Measurements from ENCODE around the gene TTC39B.

The TTC39B gene

GRCh38 chr9:15176836-15177235 is 130.2 kb downstream of the TTC39B start:
- DNase-seq (ENCODE audit: low read depth): no peak

GRCh38 chr9:15163931-15164330 is 143.1 kb downstream of the TTC39B start:
- DNase-seq (ENCODE audit: low read depth): no peak

DNA sequence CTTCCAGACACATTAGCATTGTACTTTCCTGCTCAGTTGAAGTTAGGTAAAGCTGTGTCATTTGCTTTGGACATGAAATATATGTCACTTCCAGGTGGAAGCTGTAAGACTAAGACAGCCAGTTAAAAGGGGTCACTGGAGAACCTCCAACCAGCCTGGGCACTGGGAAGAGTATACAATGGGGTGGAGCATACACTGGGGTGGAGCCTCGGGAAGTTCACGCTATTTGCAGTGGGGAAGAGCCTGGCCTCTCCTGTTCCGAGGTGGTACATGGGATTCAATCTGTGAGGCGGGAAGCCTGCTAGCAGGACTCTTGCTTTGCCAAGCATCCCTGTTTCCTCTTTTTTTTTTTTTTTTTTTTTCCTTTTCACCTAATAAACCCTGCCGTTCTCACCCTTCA is 145.3 kb downstream of the TTC39B start:
- DNase-seq (ENCODE audit: low read depth): no peak

- DNase-seq (ENCODE audit: low read depth): no peak
Observed at GRCh38 chr9:15160673-15161072, 146.3 kb downstream of the TTC39B start.

GRCh38 chr9:15158064-15158463 is 149.0 kb downstream of the TTC39B start:
- DNase-seq (ENCODE audit: low read depth): no peak

- DNase-seq (ENCODE audit: low read depth): no peak
Observed at GRCh38 chr9:15157381-15157780, 149.6 kb downstream of the TTC39B start.

GRCh38 chr9:15156241-15156640 is 150.8 kb downstream of the TTC39B start:
- no peak for DNase-seq (ENCODE audit: low read depth)

DNA sequence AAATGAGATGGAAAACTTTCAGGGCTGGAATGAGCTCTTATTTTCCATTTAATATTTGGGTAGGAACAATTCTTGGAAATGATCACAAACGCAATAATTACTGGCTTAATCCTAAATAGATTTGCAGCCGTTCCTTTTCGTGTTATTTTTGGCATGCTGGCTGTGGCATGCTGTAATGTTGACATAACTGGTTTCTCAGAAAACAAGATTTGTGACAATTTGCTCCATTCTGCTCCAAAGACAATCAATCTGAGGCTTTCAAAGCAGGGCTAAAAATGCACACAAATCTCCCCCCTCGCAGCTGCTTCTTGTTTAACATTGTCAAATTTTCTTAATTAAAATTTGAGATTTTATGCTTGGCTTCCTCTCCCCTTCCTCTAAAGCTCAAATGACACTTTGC is 151.2 kb downstream of the TTC39B start:
- no peak for DNase-seq (ENCODE audit: low read depth)

DNA sequence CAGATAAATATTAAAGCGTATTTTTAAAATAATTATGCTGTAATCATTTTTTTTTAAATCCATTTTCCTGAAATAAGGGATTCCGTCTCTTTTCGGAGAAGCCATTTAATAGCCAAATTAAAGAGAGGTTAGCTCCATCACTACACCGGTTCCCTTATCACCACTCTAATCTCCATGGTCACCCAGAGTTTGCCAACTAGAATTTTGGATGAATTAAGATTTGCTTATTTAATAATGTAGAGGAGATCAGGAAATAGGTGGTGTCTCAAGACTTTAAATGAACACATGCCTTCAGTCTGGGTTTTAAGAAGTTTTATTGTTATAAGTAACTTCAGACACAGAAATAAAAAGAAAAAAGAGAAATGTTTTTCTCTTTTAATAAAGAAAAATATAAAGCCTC is 151.7 kb downstream of the TTC39B start:
- no peak for DNase-seq (ENCODE audit: low read depth)

- DNase-seq (ENCODE audit: low read depth): no peak
Observed at GRCh38 chr9:15154677-15155076, 152.3 kb downstream of the TTC39B start.

DNA sequence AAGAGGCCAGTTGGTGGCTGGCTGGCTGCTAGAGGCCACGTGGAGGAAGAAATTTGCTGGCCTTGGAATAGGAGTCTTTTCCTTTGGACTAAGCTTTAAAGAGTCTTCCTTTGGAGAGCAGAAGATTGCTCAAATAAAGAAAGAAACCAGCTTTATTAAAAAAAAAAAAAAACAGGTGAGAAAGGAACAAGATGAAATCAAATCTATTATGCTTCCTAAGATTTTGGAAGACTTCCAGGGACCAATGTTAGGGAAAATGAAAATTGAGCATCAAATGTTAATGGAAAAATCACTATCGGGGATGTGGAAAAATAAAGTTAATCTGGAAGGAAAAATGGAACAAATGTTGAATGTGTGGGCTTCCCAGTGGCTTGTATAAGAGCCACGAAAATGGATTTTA is 153.1 kb downstream of the TTC39B start:
- DNase-seq (ENCODE audit: low read depth): no peak

GRCh38 chr9:15150939-15151338 is 156.1 kb downstream of the TTC39B start:
- no peak for DNase-seq (ENCODE audit: low read depth)

GRCh38 chr9:15149450-15149849 is 157.6 kb downstream of the TTC39B start:
- no peak for DNase-seq (ENCODE audit: low read depth)

DNA sequence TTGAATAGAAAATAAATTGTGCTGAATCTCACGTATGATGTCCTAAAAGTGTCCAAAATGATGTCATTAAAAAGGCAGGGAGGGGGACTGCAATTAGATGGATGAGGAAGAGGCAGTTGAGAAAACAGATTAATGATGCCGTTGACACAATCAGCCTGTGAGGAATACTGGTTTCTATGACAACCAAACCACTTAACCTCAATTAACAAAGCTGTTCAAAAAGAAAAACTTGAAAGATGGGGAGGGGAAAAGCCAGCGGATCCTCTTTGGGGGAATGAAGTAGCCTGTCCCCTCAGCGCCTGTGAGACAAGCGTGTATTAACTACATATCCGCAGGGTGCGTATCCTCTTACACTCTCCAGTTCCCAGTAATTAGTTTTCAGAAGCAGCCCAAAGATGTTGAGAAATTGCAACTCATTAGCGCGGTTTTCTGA is 160.7 kb downstream of the TTC39B start:
- no peak for DNase-seq (ENCODE audit: low read depth)

- DNase-seq (ENCODE audit: low read depth): no peak
Observed at GRCh38 chr9:15144622-15145061, 162.4 kb downstream of the TTC39B start.

DNA sequence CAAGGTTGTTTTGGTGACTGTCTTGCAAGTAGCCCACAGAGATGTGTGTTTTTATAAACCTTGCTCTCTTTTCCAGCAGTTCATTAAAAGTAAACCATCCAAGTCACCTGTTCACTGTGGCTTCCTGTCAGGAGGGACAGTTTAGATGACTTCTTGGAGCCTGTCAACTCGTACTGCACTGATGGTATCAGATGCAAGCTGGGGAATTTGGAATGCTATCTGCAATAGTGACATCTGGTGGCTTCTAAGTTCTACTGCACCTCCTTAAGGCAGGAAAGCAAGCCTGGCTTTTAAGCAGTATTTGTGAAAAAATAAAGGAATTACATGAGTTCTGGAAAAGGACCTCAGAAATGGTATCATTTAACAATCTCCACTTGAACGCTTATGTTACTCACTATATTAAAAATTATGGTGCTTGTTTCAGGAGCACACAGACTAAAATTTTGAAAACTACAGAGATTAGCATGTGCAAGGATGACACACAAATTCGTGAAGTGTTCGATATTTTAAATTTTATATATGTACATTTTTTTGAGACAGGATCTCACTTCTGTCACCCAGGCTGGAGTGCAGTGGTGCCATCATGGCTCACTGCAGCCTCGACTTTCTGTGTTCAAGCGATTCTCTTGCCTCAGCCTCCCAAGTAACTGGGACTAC is 164.0 kb downstream of the TTC39B start:
- peak; percentile 40 for DNase-seq (ENCODE audit: low read depth)

DNA sequence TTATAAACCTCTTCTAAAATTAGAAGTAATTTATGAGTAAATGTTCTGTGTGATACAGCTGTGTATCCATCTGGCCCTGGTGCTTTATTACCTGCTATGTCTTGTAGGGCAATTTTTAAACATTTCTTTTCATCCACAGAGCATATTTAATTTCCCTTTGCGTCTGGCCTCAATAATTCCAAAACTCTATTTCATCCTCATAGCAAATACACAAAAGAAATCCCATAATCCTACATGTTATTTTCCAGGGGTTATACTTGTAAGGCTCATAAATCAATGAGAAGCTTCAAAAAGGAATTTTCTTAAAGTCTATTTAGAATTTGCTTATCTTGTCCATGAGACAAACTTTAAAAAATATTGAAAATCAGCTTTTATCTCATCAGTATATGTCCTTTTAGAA is 167.0 kb downstream of the TTC39B start:
- no peak for DNase-seq (ENCODE audit: low read depth)

GRCh38 chr9:15139469-15139868 is 167.5 kb downstream of the TTC39B start:
- DNase-seq (ENCODE audit: low read depth): no peak

- no peak for DNase-seq (ENCODE audit: low read depth)
Observed at GRCh38 chr9:15138357-15138686, 168.7 kb downstream of the TTC39B start.

GRCh38 chr9:15137658-15138356 is 169.2 kb downstream of the TTC39B start:
- no peak for DNase-seq (ENCODE audit: low read depth)

DNA sequence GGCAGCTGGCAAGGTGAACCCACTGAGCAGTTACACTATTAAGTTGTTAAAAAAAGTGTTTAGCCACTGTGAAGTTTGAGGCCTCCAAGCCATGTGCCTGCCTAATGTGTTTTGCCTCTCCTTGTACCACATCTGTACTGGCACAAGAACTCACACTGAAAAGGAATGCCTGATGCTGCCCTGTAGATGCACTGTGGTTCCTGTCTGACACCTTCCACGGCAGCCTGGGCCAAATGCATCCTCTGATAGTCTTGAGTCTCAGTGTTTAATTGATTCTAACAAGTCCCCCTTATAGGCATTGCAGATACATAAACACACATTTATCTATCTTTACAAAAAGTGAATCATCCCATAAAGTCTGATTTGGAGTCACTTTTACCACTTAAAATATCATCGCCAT is 169.9 kb downstream of the TTC39B start:
- DNase-seq (ENCODE audit: low read depth): no peak

DNA sequence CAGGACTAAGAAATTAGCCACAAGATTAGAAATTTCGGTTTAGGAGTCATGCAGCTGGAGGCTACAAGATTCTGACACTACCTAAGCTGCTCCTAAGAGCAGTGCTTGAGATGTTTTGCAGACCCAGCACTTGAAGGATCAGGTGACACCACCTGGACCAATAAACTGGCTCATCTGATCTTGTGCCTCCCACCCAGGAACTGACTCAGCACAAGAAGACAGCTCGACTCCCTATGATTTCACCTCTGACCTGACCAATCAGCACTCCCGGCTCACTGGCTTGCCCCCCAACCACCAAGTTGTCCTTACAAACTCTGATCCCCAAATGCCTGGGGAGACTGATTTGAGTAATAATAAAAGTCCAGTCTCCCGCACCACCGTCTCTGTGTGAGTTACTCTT is 170.4 kb downstream of the TTC39B start:
- no peak for DNase-seq (ENCODE audit: low read depth)

- DNase-seq (ENCODE audit: low read depth): peak; percentile 44
Observed at GRCh38 chr9:15135164-15135792, 171.7 kb downstream of the TTC39B start.

- no peak for DNase-seq (ENCODE audit: low read depth)
Observed at GRCh38 chr9:15133488-15133887, 173.5 kb downstream of the TTC39B start.
